D721Med (cell line): ENCODE measurements around the gene TMEM182.
A peak's percentile ranks its signal among the peaks of the same experiment; 100 is the strongest.

Experiments
- DNase-seq: peaks from one replicate; pipeline ENCODE4 v3.0.0; 2011; ENCODE audit warnings: low spot score; ENCODE audit not compliant: insufficient read length
- FAIRE-seq: peaks from 2 replicates; lab custom pipeline; 2011; peaks lifted over from hg19 to GRCh38; lab: Jason Lieb, UNC
- CTCF ChIP-seq: IDR thresholded peaks from 2 replicates; pipeline ENCODE4 v1.5.1; 2012; ENCODE audit warnings: mild to moderate bottlenecking, control low read depth; ENCODE audit not compliant: insufficient read depth; ENCODE audit errors: missing control alignments

TMEM182 gene

GRCh38 chr2:102735416-102736109 lies 26.3 kb upstream of the TMEM182 start:
- FAIRE-seq: no peak
- DNase-seq: no peak
- no peak for TF ChIP-seq CTCF

- DNase-seq (no peak), FAIRE-seq (no peak)
- no peak for TF ChIP-seq CTCF
These were observed 25.8 kb upstream of the TMEM182 start for GRCh38 chr2:102736110-102736409.

GRCh38 chr2:102736410-102737409 lies 25.1 kb upstream of the TMEM182 start:
- FAIRE-seq: no peak
- no peak for TF ChIP-seq CTCF

GRCh38 chr2:102737431-102737830 lies 24.4 kb upstream of the TMEM182 start:
- no peak for TF ChIP-seq CTCF
- DNase-seq (no peak), FAIRE-seq (no peak)

More at GRCh38 chr2:102736410-102737409, 25.1 kb upstream of the TMEM182 start:
- DNase-seq: peak; percentile 80

- no peak for DNase-seq
- no peak for TF ChIP-seq CTCF
- no peak for FAIRE-seq
These were observed 18.6 kb upstream of the TMEM182 start for GRCh38 chr2:102743259-102743658.

- no peak for DNase-seq
- no peak for FAIRE-seq
- TF ChIP-seq CTCF: no peak
These were observed 13.7 kb upstream of the TMEM182 start for GRCh38 chr2:102748107-102748506.
